Measurements from ENCODE around the gene ATG2A. TPM values are rescaled to one million over a fixed set of nuclear protein-coding genes. Genes with fewer than 3 reads are reported as not detected.

Gene ATG2A
- total and polyA plus RNA-seq, 9 of the 15 experiments (the other 6 are each of a cell fraction or from before 2014, with no cell fraction given) = 0.25 to 45.9 (median 5.2) TPM

- TF ChIP-seq GMEB1 (CRISPR knock-in tag; IDR thresholded peaks at IDR 0.05) (peak; percentile 36; the same call in 1 of the 2 replicates), MTA3 (IDR thresholded peaks at IDR 0.05; ENCODE audit: borderline replicate concordance) (peak; percentile 65; the same call in 1 of the 2 replicates), YY1 (IDR thresholded peaks at IDR 0.05; ENCODE audit: borderline replicate concordance in 1 of 3, control insufficient read depth in 1 of 3, extremely low read depth in 1 of 3, insufficient read depth in 3 of 3, insufficient read length in 1 of 3, insufficient replicate concordance in 2 of 3, low read depth in 1 of 3, low read length in 2 of 3) (peak in 2 of 3 experiments; percentile 67 to 71)
Observed at GRCh38 chr11:64916775-64917662, at the start of gene ATG2A (continued).

- POLR2A ChIA-PET = interaction anchor here (0.6 to 1.9 kb wide), 5 partner anchors 12 to 59 kb away, joined by 3 to 6 read pairs (median 4); partner anchors contain the start of gene GPHA2
- intact Hi-C loops (cut with micrococcal nuclease) = no loop called here
- H3K9ac ChIP-seq (ENCODE audit: insufficient read depth in 1 of 2, low read depth in 2 of 2, low read length in 2 of 2) = no peak overlapping the region
- WGBS (ENCODE audit: insufficient coverage, low coverage, missing lambda C conversion rate) = 5% methylated on average over 5 of the region's 5 CpGs
- no peaks in the 10 kb centered on the region; a peak in 1 of 5 replicates for H3K27me3 ChIP-seq (ENCODE audit: control insufficient read depth in 2 of 2, insufficient read depth in 2 of 2, low read length in 2 of 2)
- H2AFZ ChIP-seq (ENCODE audit: low read depth, low read length) = no peak overlapping the region
- DNase-seq (ENCODE audit: extremely low read depth in 1 of 4, low spot score in 3 of 4) = no peak
- H3K79me2 ChIP-seq (ENCODE audit: control insufficient read depth, insufficient read depth, low read length) = no peaks in the 10 kb centered on the region
- in situ Hi-C loops (cut with MboI) = no loop called here
- no peaks in the 10 kb centered on the region for H3K36me3 ChIP-seq (ENCODE audit: control insufficient read depth, insufficient read depth, low read length)
- no peaks in the 10 kb centered on the region for H3K9me3 ChIP-seq (replicated peaks; ENCODE audit: control insufficient read depth, insufficient read depth, low read depth, low read length)
- FAIRE-seq = no peak
- H3K9me1 ChIP-seq (ENCODE audit: control insufficient read depth, insufficient read depth, low read length) = no peaks in the 10 kb centered on the region
- peaks cover 4 to 11% of the 10 kb centered on the region in 2 experiments; a peak in 3 of 5 replicates for H3K4me1 ChIP-seq (replicated peaks in 1 of 2; ENCODE audit: control insufficient read depth in 2 of 2, insufficient read depth in 2 of 2, low read length in 2 of 2)
- CTCF ChIA-PET (ENCODE audit: low intra/inter-chr PET ratio) = interaction anchor here (0.6 kb wide), 1 partner anchor 312 kb away, joined by 4 read pairs; no protein-coding TSS in a partner anchor
- H3K4me3 ChIP-seq = no peak overlapping the region
- no peak overlapping the region for H3K4me2 ChIP-seq (ENCODE audit: insufficient read depth, low read length)
- ATAC-seq = peak; percentile 33; the same call in 2 of the 3 replicates
- no peaks in the 10 kb centered on the region for H4K20me1 ChIP-seq (replicated peaks; ENCODE audit: control insufficient read depth, insufficient read depth, low read length)
- no peak overlapping the region for H3K27ac ChIP-seq (ENCODE audit: extremely low read depth, low read depth, low read length)
- no TSS peak for BruUV-seq (replicated peaks)
- peak; percentile 40 for TF ChIP-seq TCF3 (CRISPR knock-in tag; IDR thresholded peaks at IDR 0.05)
- TF ChIP-seq MEIS2 (IDR thresholded peaks at IDR 0.05; ENCODE audit: partially characterized antibody) = peak; percentile 70
- TF ChIP-seq TAL1 (IDR thresholded peaks at IDR 0.05) = peak; percentile 62
- no peak for TF ChIP-seq HLTF (IDR thresholded peaks at IDR 0.05)
- no peak; the same call in 1 of the 2 replicates for TF ChIP-seq CBFA2T2 (conservative IDR thresholded peaks at IDR 0.05)
- peak; percentile 66; the same call in 1 of the 2 replicates for TF ChIP-seq ARID1B (IDR thresholded peaks at IDR 0.05)
- 0 out of 4 replicates have a peak, but pooled peaks of 1 of the 2 experiments have one; percentile 4 for TF ChIP-seq RCOR1 (IDR thresholded peaks at IDR 0.05; ENCODE audit: borderline replicate concordance in 1 of 2, low read depth in 2 of 2, low read length in 2 of 2)
- TF ChIP-seq TBL1XR1 (IDR thresholded peaks at IDR 0.05; ENCODE audit: low read length in 2 of 2) = no peak
- peak; percentile 63 for TF ChIP-seq CBFA2T3 (IDR thresholded peaks at IDR 0.05)
- TF ChIP-seq PBX2 (CRISPR knock-in tag; IDR thresholded peaks at IDR 0.05; ENCODE audit: low read depth) = no peak
- TF ChIP-seq PBX2 (tag; conservative IDR thresholded peaks at IDR 0.05; ENCODE audit: low read depth) = peak; percentile 52
Observed at GRCh38 chr11:64963072-64963631, 46.1 kb upstream of the ATG2A start.

All from K562 (cell line).